WTC11 (cell line): Measurements from ENCODE around the gene FSTL4. TPM values are rescaled to one million over a fixed set of nuclear protein-coding genes. Genes with fewer than 3 reads are reported as not detected.

ENCODE experiments used
- ATAC-seq: fragments of 200-7000 bp; cut with Tn5 transposase; 2 replicates; pipeline ENCODE4 v1.10.0; 2021; ENCODE audit warnings: mild to moderate bottlenecking, moderate library complexity
- CTCF ChIA-PET: fragments of 300-600 bp; sonication (Branson Sonifier 250); formaldehyde crosslinking; loops from one replicate; lab custom pipeline; 2021; ENCODE audit warnings: antibody characterized with exemption; lab: Charles Lee
- POLR2A ChIA-PET: fragments of 350-600 bp; sonication (Branson Sonifier 250); formaldehyde crosslinking; loops from one replicate; lab custom pipeline; 2021; ENCODE audit warnings: antibody characterized with exemption; lab: Charles Lee
- DNase-seq: peaks from one replicate; pipeline ENCODE4 v3.0.0; 2021; ENCODE audit warnings: low spot score
- H3K27ac Mint-ChIP-seq: 2 replicates; pipeline ENCODE4 v1.8.0; 2021; ENCODE audit warnings: mixed read lengths
- H3K27me3 Mint-ChIP-seq: 2 replicates; pipeline ENCODE4 v1.8.0; 2021; ENCODE audit warnings: low read depth, mild to moderate bottlenecking, moderate library complexity, mixed read lengths
- H3K36me3 Mint-ChIP-seq: 2 replicates; pipeline ENCODE4 v1.8.0; 2021; ENCODE audit warnings: mixed read lengths
- H3K4me1 Mint-ChIP-seq: 2 replicates; pipeline ENCODE4 v1.8.0; 2022; ENCODE audit warnings: mixed read lengths
- H3K4me3 Mint-ChIP-seq: 2 replicates; pipeline ENCODE4 v1.8.0; 2021; ENCODE audit warnings: mild to moderate bottlenecking, moderate library complexity, mixed read lengths
- H3K9me3 Mint-ChIP-seq: 2 replicates; pipeline ENCODE4 v1.8.0; 2021; ENCODE audit warnings: mixed read lengths
- ATF2 ChIP-seq: sonication (generic); formaldehyde crosslinking; IDR thresholded peaks from 2 replicates; pipeline ENCODE4 v1.8.1; 2022; ENCODE audit warnings: low read depth, missing genetic modification reagents, borderline replicate concordance
- CTCF ChIP-seq: fragments of 200-600 bp; IDR thresholded peaks from 2 replicates; pipeline ENCODE4 v1.8.0; 2022; ENCODE audit warnings: antibody characterized with exemption
- ELF4 ChIP-seq: sonication (generic); formaldehyde crosslinking; IDR thresholded peaks from 2 replicates; pipeline ENCODE4 v1.8.1; 2022; ENCODE audit warnings: low read depth, mild to moderate bottlenecking, moderate library complexity, missing genetic modification reagents
- FOXK1 ChIP-seq: sonication (generic); formaldehyde crosslinking; IDR thresholded peaks from 2 replicates; pipeline ENCODE4 v1.8.0; 2022; ENCODE audit warnings: mild to moderate bottlenecking, moderate library complexity, missing genetic modification reagents
- GABPB1 ChIP-seq: sonication (generic); formaldehyde crosslinking; IDR thresholded peaks from 2 replicates; pipeline ENCODE4 v1.8.1; 2023; ENCODE audit warnings: mild to moderate bottlenecking, missing genetic modification reagents
- NFE2L1 ChIP-seq: sonication (generic); formaldehyde crosslinking; IDR thresholded peaks from 2 replicates; pipeline ENCODE4 v1.8.1; 2023; ENCODE audit warnings: missing genetic modification reagents
- NFYB ChIP-seq: sonication (generic); formaldehyde crosslinking; conservative IDR thresholded peaks from 2 replicates; pipeline ENCODE4 v1.8.0; 2022; ENCODE audit warnings: low read depth, missing genetic modification reagents
- NR3C1 ChIP-seq: sonication (generic); formaldehyde crosslinking; conservative IDR thresholded peaks from 2 replicates; pipeline ENCODE4 v1.8.1; 2023; ENCODE audit warnings: low read depth, mild to moderate bottlenecking, missing genetic modification reagents
- RORB ChIP-seq: fragments of 250-450 bp; sonication (Bioruptor Pico); IDR thresholded peaks from 2 replicates; pipeline ENCODE4 v1.9.0; 2021; ENCODE audit warnings: mild to moderate bottlenecking
- ZNF138 ChIP-seq: sonication (generic); formaldehyde crosslinking; conservative IDR thresholded peaks from 2 replicates; pipeline ENCODE4 v1.8.1; 2022; ENCODE audit warnings: mild to moderate bottlenecking, moderate library complexity, missing genetic modification reagents
- ZNF219 ChIP-seq: sonication (generic); formaldehyde crosslinking; IDR thresholded peaks from 2 replicates; pipeline ENCODE4 v1.8.0; 2023; ENCODE audit warnings: missing genetic modification reagents, mild to moderate bottlenecking, borderline replicate concordance
- ZNF396 ChIP-seq: fragments of 250-450 bp; sonication (Bioruptor Pico); IDR thresholded peaks from 2 replicates; pipeline ENCODE4 v1.8.0; 2021; ENCODE audit warnings: mild to moderate bottlenecking, moderate library complexity, borderline replicate concordance
- ZNF416 ChIP-seq: fragments of 250-450 bp; sonication (Bioruptor Pico); IDR thresholded peaks from 2 replicates; pipeline ENCODE4 v1.9.0; 2021; ENCODE audit warnings: mild to moderate bottlenecking, inconsistent platforms
- total RNA-seq: library from RNA; stranded (reverse); gene quantifications from 3 replicates; pipeline ENCODE4 v1.2.3, GENCODE V29; 2021
- TF ChIP-seq, protein P1 (sequence below): sonication (generic); formaldehyde crosslinking; IDR thresholded peaks from 2 replicates; pipeline ENCODE4 v1.8.0; 2023; ENCODE audit warnings: missing genetic modification reagents
- TF ChIP-seq, protein P2 (sequence below): sonication (generic); formaldehyde crosslinking; IDR thresholded peaks from 2 replicates; pipeline ENCODE4 v1.8.1; 2023; ENCODE audit warnings: mild to moderate bottlenecking, missing genetic modification reagents, moderate library complexity
- TF ChIP-seq, protein P3 (sequence below): sonication (generic); formaldehyde crosslinking; IDR thresholded peaks from 2 replicates; pipeline ENCODE4 v1.8.0; 2022; ENCODE audit warnings: mild to moderate bottlenecking, missing genetic modification reagents
- TF ChIP-seq, protein P4 (sequence below): sonication (generic); formaldehyde crosslinking; IDR thresholded peaks from 2 replicates; pipeline ENCODE4 v1.8.1; 2022; ENCODE audit warnings: missing genetic modification reagents, borderline replicate concordance
- TF ChIP-seq, protein P5 (sequence below): fragments of 250-450 bp; sonication (Bioruptor Pico); IDR thresholded peaks from 2 replicates; pipeline ENCODE4 v2.1.2; 2022; ENCODE audit warnings: mild to moderate bottlenecking, moderate library complexity

FSTL4 gene
- total RNA-seq, 1 experiment from 2014 or later: 6.1 TPM

GRCh38 chr5:133635051-133635450, 22.7 kb upstream of the FSTL4 start (continued):
- TF ChIP-seq, protein P1, sequence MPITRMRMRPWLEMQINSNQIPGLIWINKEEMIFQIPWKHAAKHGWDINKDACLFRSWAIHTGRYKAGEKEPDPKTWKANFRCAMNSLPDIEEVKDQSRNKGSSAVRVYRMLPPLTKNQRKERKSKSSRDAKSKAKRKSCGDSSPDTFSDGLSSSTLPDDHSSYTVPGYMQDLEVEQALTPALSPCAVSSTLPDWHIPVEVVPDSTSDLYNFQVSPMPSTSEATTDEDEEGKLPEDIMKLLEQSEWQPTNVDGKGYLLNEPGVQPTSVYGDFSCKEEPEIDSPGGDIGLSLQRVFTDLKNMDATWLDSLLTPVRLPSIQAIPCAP (CRISPR knock-in tag): no peak
- no peak for TF ChIP-seq NR3C1
- no peak for TF ChIP-seq RORB (CRISPR knock-in tag)
- TF ChIP-seq, protein P2, sequence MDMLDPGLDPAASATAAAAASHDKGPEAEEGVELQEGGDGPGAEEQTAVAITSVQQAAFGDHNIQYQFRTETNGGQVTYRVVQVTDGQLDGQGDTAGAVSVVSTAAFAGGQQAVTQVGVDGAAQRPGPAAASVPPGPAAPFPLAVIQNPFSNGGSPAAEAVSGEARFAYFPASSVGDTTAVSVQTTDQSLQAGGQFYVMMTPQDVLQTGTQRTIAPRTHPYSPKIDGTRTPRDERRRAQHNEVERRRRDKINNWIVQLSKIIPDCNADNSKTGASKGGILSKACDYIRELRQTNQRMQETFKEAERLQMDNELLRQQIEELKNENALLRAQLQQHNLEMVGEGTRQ: no peak
- TF ChIP-seq ZNF396 (CRISPR knock-in tag): no peak
- TF ChIP-seq, protein P3, sequence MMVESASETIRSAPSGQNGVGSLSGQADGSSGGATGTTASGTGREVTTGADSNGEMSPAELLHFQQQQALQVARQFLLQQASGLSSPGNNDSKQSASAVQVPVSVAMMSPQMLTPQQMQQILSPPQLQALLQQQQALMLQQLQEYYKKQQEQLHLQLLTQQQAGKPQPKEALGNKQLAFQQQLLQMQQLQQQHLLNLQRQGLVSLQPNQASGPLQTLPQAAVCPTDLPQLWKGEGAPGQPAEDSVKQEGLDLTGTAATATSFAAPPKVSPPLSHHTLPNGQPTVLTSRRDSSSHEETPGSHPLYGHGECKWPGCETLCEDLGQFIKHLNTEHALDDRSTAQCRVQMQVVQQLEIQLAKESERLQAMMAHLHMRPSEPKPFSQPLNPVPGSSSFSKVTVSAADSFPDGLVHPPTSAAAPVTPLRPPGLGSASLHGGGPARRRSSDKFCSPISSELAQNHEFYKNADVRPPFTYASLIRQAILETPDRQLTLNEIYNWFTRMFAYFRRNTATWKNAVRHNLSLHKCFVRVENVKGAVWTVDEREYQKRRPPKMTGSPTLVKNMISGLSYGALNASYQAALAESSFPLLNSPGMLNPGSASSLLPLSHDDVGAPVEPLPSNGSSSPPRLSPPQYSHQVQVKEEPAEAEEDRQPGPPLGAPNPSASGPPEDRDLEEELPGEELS (CRISPR knock-in tag): no peak

DNA sequence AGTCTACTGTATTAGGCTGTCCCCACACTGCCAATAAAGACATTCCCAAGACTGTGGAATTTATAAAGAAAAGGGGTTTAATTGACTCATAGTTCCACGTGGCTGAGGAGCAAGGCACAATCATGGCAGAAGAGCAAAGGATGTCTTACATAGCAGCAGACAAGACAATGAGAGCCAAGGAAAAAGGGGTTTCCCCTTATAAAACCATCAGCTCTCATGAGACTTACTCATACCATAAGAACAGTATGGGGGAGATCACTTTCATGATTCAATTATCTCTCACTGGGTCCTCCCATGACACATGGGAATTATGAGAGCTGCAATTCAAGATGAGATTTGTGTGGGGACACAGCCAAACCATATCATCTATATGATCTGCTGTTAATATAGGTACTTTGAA, 14.8 kb upstream of the FSTL4 start:
- peaks cover 4% of the 10 kb centered on the region; the same call in 1 of the 2 replicates for H3K27me3 Mint-ChIP-seq
- H3K4me3 Mint-ChIP-seq: no peak overlapping the region
- ATAC-seq (no peak), DNase-seq (no peak)
- no peaks in the 10 kb centered on the region for H3K36me3 Mint-ChIP-seq
- TF ChIP-seq, protein P4, sequence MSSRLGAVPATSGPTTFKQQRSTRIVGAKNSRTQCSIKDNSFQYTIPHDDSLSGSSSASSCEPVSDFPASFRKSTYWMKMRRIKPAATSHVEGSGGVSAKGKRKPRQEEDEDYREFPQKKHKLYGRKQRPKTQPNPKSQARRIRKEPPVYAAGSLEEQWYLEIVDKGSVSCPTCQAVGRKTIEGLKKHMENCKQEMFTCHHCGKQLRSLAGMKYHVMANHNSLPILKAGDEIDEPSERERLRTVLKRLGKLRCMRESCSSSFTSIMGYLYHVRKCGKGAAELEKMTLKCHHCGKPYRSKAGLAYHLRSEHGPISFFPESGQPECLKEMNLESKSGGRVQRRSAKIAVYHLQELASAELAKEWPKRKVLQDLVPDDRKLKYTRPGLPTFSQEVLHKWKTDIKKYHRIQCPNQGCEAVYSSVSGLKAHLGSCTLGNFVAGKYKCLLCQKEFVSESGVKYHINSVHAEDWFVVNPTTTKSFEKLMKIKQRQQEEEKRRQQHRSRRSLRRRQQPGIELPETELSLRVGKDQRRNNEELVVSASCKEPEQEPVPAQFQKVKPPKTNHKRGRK: no peak
- no peak for TF ChIP-seq ZNF416
- TF ChIP-seq, protein P5, sequence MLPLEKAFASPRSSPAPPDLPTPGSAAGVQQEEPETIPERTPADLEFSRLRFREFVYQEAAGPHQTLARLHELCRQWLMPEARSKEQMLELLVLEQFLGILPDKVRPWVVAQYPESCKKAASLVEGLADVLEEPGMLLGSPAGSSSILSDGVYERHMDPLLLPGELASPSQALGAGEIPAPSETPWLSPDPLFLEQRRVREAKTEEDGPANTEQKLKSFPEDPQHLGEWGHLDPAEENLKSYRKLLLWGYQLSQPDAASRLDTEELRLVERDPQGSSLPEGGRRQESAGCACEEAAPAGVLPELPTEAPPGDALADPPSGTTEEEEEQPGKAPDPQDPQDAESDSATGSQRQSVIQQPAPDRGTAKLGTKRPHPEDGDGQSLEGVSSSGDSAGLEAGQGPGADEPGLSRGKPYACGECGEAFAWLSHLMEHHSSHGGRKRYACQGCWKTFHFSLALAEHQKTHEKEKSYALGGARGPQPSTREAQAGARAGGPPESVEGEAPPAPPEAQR (CRISPR knock-in tag): no peak
- ChIA-PET CTCF (interaction anchor here (0.7 kb wide), 1 partner anchor 204 kb away, joined by 4 read pairs; no protein-coding TSS in a partner anchor), POLR2A (no interaction called here)
- H3K4me1 Mint-ChIP-seq: no peaks in the 10 kb centered on the region
- peaks cover 14% of the 10 kb centered on the region for H3K9me3 Mint-ChIP-seq
- H3K27ac Mint-ChIP-seq: no peak overlapping the region

DNA sequence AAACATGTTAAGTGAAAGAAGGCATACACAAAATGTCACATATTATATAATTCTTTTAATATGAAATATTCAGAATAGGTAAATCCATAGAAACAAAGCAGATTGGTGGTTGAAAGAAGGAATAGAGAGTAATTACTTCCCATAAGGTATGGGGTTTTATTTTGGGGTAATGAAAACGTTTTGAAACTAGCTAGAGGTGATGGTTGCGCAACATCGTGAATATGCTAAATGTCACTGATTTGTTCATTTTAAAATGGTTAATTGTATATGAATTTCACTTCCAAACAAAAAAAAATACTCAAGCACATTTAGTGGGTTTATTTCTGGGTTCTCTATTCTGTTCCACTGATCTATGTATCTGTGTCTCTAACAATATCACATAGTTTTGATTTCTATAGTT, 12.0 kb upstream of the FSTL4 start:
- Mint-ChIP-seq H3K4me3 (no peak overlapping the region), H3K27me3 (peaks cover 3% of the 10 kb centered on the region; the same call in 1 of the 2 replicates), H3K9me3 (peaks cover 7% of the 10 kb centered on the region), H3K4me1 (no peaks in the 10 kb centered on the region), H3K27ac (no peak overlapping the region), H3K36me3 (no peaks in the 10 kb centered on the region)
- ChIA-PET POLR2A (no interaction called here), CTCF (no interaction called here)
- ATAC-seq (no peak), DNase-seq (no peak)
- no peak for TF ChIP-seq GABPB1
- TF ChIP-seq ZNF138 (CRISPR knock-in tag): no peak
- TF ChIP-seq CTCF: no peak
- TF ChIP-seq ZNF219 (CRISPR knock-in tag): no peak
- TF ChIP-seq NFYB: no peak
- no peak for TF ChIP-seq NFE2L1 (CRISPR knock-in tag)
- TF ChIP-seq ATF2 (CRISPR knock-in tag): no peak
- no peak for TF ChIP-seq FOXK1 (CRISPR knock-in tag)
- TF ChIP-seq ELF4 (CRISPR knock-in tag): no peak
- TF ChIP-seq, all 79 proteins: peak for 0
